ENCODE data around the gene ZBTB20. TPM values are rescaled to one million over a fixed set of nuclear protein-coding genes. Genes with fewer than 3 reads are reported as not detected.
A peak's percentile ranks its signal among the peaks of the same experiment; 100 is the strongest.
"Not testable (repeated sequence)": the region's sequence is repeated elsewhere in the genome, so short reads cannot be mapped to it uniquely, and the experiment has no call there.

The ZBTB20 gene
- total RNA-seq, 4 donors from 2014 or later = 69.9 to 112 (median 80.8) TPM

DNA sequence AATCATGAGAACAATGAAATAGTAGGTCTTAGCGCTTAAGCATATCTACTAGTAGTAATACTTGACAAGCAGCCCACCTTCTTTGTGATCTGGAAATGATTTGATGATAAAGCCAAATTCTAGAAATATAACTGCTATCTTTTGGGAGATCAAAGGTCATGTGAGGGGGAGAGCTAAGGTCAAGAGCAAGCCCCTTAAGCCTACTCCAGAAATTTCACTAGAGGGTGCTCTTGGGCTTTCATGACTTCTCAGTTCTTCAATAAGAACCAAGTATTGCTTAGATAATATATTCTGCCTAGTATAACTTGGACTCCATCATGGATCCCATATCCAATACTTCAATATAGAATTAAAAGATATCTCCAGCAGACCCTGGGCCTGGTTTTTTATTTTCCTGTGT is 319.6 kb downstream of the ZBTB20 start:
- intact Hi-C loops (cut with DNase I) = loop anchor here (5.0 to 10.0 kb wide), 2 partner anchors 275 to 337 kb away; no protein-coding TSS in a partner anchor
- no peak overlapping the region for H3K4me3 ChIP-seq
- no peaks in the 10 kb centered on the region for H3K27me3 ChIP-seq
- peaks cover 0 to 10% (median 0%) of the 10 kb centered on the region in 4 donors for H3K4me1 ChIP-seq
- TF ChIP-seq, protein P1, sequence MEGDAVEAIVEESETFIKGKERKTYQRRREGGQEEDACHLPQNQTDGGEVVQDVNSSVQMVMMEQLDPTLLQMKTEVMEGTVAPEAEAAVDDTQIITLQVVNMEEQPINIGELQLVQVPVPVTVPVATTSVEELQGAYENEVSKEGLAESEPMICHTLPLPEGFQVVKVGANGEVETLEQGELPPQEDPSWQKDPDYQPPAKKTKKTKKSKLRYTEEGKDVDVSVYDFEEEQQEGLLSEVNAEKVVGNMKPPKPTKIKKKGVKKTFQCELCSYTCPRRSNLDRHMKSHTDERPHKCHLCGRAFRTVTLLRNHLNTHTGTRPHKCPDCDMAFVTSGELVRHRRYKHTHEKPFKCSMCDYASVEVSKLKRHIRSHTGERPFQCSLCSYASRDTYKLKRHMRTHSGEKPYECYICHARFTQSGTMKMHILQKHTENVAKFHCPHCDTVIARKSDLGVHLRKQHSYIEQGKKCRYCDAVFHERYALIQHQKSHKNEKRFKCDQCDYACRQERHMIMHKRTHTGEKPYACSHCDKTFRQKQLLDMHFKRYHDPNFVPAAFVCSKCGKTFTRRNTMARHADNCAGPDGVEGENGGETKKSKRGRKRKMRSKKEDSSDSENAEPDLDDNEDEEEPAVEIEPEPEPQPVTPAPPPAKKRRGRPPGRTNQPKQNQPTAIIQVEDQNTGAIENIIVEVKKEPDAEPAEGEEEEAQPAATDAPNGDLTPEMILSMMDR (IDR thresholded peaks at IDR 0.05) = peak; percentile 59 to 73 (median 62)
- TF ChIP-seq EP300 (IDR thresholded peaks at IDR 0.05) = no peak
- no peak for TF ChIP-seq POLR2A (IDR thresholded peaks at IDR 0.05; ENCODE audit: low read depth)
- DNase-seq (ENCODE audit: extremely low spot score) = no peak
- H3K36me3 ChIP-seq = no peaks in the 10 kb centered on the region
- WGBS = 100% methylated on average over 1 of the region's 1 CpG
- no peak overlapping the region for H3K27ac ChIP-seq (replicated peaks in 1 of 4)
- H3K9me3 ChIP-seq = no peaks in the 10 kb centered on the region

DNA sequence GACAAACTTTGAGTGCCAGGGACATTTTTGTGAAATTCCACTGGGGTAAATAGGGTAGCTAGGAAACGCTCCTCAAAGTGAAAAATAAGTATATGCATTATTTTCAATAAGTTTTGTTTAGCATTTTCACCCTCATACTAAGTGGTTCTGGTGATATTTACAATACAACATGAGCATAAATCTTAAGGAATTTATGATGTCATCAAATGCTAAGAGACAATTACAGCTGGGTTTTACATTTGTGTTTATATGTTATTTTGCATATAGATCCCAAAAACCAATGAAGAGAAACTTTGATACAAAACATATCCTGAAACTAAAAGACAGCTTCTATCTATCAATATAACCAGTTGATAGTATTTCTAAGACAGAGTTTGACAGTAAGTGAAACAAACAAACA is 323.1 kb downstream of the ZBTB20 start:
- Histone ChIP-seq H3K9me3 (no peaks in the 10 kb centered on the region), H3K27me3 (no peaks in the 10 kb centered on the region), H3K4me1 (peaks cover 0 to 5% (median 0%) of the 10 kb centered on the region in 4 donors), H3K27ac (replicated peaks in 1 of 4) (no peak overlapping the region), H3K4me3 (no peak overlapping the region), H3K36me3 (no peaks in the 10 kb centered on the region)
- 83% methylated on average over 1 of the region's 1 CpG for WGBS
- intact Hi-C loops (cut with DNase I) = loop anchor here (10.0 kb wide), 1 partner anchor 341 kb away; no protein-coding TSS in a partner anchor
- TF ChIP-seq POLR2AphosphoS5 (IDR thresholded peaks at IDR 0.05) (no peak), POLR2A (IDR thresholded peaks at IDR 0.05; ENCODE audit: low read depth) (no peak), EP300 (IDR thresholded peaks at IDR 0.05) (no peak)
- TF ChIP-seq, protein P1 (IDR thresholded peaks at IDR 0.05) = no peak
- DNase-seq (ENCODE audit: extremely low spot score) = no peak

DNA sequence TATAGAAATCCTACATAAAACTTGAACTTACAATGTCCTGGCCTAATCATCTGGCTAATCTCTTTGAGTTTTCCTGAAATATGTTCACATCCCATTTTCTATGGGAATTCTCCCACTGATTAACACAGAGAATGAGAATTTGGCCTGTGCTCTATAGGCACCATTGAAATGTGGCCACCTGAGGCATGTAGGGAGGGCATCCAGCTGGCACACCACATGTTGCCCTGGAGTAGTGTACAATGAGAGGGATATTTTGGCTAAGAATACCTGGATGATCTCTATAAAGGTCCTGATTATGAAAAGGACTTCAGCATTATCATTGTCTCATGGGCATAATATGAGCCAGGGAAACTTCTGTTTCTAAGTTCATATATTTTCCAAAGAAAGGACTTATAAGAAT is 324.0 kb downstream of the ZBTB20 start:
- no peaks in the 10 kb centered on the region for H3K9me3 ChIP-seq
- H3K4me1 ChIP-seq = peaks cover 0 to 5% (median 0%) of the 10 kb centered on the region in 4 donors
- intact Hi-C loops (cut with DNase I) = loop anchor here (10.0 kb wide), 1 partner anchor 342 kb away; no protein-coding TSS in a partner anchor
- DNase-seq (ENCODE audit: extremely low spot score) = no peak
- H3K36me3 ChIP-seq = no peaks in the 10 kb centered on the region
- no peak overlapping the region for H3K4me3 ChIP-seq
- TF ChIP-seq POLR2A (IDR thresholded peaks at IDR 0.05; ENCODE audit: low read depth) (no peak), POLR2AphosphoS5 (IDR thresholded peaks at IDR 0.05) (no peak), EP300 (IDR thresholded peaks at IDR 0.05) (no peak)
- TF ChIP-seq, protein P1 (IDR thresholded peaks at IDR 0.05) = no peak
- no peak overlapping the region for H3K27ac ChIP-seq (replicated peaks in 1 of 4)
- H3K27me3 ChIP-seq = no peaks in the 10 kb centered on the region

DNA sequence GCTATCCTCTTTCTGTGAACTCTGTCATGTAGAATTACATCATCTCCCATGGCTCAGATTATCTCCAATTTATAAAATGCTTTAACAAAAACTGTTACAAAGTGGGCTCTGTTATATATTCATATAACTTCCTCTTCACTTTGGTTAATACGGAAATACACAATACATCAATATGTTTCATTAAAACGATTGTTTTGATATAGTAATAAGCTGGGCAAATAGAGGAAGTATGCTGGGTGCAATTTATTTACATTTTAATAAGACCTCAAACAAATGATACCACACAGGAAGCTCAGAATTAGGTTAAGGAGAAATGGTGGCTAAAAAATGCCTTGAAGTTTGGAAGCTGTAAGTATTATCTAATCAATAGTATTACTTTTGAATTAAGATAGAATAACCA is 331.0 kb downstream of the ZBTB20 start:
- Histone ChIP-seq H3K4me3 (no peak overlapping the region), H3K36me3 (peaks cover 0 to 11% (median 0%) of the 10 kb centered on the region in 4 donors), H3K9me3 (no peaks in the 10 kb centered on the region), H3K4me1 (no peaks in the 10 kb centered on the region), H3K27me3 (no peaks in the 10 kb centered on the region), H3K27ac (replicated peaks in 1 of 4) (no peak overlapping the region)
- 72% methylated on average over 2 of the region's 2 CpGs for WGBS
- DNase-seq (ENCODE audit: extremely low spot score) = no peak
- intact Hi-C loops (cut with DNase I) = no loop called here
- TF ChIP-seq POLR2AphosphoS5 (IDR thresholded peaks at IDR 0.05) = no peak
- TF ChIP-seq POLR2A (IDR thresholded peaks at IDR 0.05; ENCODE audit: low read depth) = no peak
- TF ChIP-seq, protein P1 (IDR thresholded peaks at IDR 0.05) = no peak
- TF ChIP-seq EP300 (IDR thresholded peaks at IDR 0.05) = no peak

DNA sequence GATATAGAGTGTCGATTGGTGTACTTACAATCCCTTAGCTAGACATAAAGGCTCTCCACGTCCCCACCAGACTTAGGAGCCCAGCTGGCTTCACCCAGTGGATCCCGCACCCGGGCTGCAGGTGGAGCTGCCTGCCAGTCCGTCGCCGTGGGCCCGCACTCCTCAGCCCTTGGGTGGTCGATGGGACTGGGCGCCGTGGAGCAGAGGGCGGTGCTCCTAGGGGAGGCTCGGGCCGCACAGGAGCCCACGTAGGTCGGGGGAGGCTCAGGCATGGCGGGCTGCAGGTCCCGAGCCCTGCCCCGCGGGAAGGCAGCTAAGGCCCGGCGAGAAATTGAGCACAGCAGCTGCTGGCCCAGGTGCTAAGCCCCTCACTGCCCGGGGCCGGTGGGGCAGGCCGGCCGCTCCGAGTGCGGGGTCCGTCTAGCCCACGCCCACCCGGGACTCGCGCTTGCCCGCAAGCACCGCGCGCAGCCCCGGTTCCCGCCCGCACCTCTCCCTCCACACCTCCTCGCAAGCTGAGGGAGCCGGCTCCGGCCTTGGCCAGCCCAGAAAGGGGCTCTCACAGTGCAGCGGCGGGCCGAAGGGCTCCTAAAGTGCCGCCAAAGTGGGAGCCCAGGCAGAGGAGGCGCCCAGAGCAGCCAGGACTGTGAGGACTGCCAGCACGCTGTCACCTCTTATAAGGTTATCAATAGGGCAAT is 334.4 kb downstream of the ZBTB20 start:
- intact Hi-C loops (cut with DNase I); H3K27ac ChIP-seq (replicated peaks in 1 of 4); H3K4me1 ChIP-seq; H3K4me3 ChIP-seq; H3K27me3 ChIP-seq; DNase-seq (ENCODE audit: extremely low spot score); H3K9me3 ChIP-seq: not testable (repeated sequence)
- peaks cover 0 to 11% (median 0%) of the 10 kb centered on the region in 4 donors for H3K36me3 ChIP-seq
- WGBS = 93% methylated on average over 10 of the region's 49 CpGs

Measured in esophagus muscularis mucosa (tissue), 4 donors.